Stimulated activated CD4-positive, alpha-beta T cell treated with anti-CD3 and anti-CD28 coated beads, Interleukin-15, amount 100 ng/mL, for 1 hour (primary cell): ENCODE data around the gene KCNJ5.

Experiments
- DNase-seq, 2 donors: peaks; one replicate each; pipeline ENCODE4 v3.0.0-alpha.2; 2020; ENCODE audit warnings: low read depth in 1 of 2, low spot score in 1 of 2

KCNJ5 gene

DNA sequence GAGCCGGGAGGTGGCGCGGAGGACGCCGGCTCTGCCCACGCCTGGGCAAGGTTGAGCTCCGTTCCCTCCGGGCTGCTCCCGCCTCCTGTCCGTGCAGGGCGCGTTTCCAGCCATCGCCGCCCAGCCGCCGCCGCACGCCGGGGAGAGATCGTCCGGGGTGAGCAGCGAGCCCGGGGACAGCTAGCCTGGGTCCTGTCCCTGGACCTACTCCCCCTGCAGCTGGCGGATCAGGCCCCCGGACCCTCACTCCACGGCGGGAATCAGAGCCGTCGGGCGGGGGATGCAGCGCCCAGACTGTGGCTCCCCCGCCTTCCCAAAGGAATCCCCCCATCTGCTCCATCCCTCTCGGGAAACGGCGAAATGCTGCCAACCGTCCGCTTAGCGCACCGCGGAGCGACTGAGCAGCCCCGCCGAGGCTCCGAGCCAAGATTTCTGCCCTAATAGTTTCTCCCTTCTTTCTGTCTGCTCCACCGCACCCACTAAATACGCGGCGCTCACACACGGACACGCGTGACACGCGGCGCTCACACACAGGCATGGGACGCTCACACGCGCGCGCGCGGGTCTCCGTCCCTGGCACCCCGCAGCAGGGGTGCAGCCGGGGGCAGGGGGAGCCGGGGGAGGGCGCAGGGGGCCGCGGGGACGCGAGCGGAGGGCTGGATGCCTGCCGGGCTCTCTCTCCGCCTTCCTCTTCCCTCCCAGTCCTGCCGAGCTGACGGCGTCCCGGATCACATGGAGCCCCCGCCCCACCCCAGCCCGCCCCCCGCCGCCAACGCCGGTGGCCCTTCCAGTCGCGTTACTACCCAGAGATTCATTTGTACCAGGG lies at the start of gene KCNJ5:
Gene KCNJ5 (plus strand): TSS at position 814 of the 826 bp plus-strand sequence. CDS start 19,918 bp downstream, outside the sequence.
- no peak for DNase-seq

DNA sequence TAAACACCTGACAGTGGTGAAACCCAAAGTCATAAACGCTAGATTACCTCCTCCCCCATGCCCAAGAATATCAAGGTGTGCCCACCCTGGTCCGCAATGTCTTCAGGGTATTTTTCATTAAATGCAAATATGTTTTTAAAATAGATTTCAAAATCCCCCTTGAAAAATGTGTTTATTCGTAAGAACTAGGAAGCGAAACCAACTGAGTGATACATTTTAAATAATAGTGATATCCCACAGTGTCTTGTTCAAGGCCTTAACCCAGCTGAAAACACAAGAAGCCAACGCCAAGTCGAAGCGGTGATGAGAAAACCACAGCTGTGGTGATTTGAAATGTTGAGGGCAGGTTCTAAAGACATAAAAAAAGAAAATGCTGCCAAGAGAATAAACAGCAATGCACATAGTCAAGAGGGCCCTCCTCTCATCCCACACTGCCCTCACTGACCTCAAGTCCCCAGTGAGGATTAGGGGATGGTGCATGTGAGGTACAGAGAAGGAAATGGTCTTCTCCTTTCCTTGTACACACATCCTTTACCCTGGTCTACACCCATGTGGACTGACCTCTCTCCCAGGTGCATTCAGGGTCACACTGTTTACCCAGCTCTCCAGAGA lies 49.6 kb upstream of the KCNJ5 start:
- DNase-seq: no peak

DNA sequence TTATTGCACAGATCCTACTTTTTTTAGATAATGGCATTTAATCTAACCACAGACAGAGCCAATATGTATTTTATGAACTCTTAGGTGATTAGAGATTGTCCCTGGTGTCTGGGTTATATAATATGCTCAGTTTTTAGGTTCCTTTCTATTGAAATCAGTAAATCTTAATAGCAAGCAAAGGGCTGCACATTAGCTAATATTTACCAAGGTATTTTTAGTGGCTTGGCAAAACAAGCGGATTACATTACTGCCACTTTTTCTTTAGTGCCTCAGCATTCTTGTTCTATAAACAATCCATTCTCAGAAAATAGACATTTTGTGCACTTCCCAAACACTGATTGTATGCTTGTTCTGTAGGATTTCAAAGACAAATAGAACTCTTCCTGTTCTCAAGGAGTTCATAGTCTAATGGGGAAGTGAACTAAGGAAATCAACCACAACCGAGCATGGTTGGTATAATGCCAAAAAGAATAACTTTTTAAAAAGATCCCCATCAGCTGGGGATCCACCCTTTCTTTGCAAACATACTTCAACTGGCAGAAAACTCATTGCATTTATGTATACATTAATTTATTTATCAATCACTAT lies 47.9 kb upstream of the KCNJ5 start:
- DNase-seq: no peak

DNA sequence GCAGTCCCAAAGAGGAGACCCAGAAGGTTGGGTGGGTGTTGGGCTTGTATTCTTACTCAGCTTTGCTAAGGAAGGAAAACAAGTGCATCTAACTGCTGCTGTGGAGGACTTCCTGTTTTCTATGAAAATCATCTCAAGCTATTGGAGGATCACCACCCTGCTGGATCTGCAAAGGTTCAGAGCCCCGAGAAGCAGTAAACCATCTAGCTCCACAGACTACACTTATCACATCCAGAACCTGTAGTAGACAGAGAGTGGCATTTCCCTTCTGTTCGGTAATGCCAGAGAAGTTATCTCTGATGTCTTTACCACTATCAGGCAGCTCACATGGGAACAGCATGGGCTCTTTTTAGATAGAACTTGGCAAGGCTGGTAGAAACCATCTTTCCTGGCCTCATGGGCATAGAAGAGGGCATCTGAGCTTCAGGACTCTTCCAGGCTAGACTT lies 45.8 kb upstream of the KCNJ5 start:
- no peak for DNase-seq

DNA sequence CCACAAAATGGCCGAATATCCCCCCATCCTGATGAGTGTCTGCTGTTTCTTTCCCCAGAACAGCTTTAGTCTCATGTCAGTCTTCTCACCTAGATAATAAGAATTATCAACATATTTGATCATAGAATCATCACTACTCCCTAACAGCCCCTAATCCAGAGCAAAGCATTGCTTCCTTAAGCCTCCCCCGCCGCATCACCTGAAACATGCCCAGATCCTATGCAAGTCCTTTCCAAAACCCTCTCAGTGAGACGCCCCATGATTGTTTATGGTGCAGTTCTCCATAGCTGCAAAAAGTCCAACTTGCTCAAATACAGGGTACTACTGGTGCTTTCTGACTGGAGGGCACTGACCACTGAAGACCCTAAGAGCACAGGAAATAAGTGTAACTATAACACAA lies 44.2 kb upstream of the KCNJ5 start:
- DNase-seq: no peak

DNA sequence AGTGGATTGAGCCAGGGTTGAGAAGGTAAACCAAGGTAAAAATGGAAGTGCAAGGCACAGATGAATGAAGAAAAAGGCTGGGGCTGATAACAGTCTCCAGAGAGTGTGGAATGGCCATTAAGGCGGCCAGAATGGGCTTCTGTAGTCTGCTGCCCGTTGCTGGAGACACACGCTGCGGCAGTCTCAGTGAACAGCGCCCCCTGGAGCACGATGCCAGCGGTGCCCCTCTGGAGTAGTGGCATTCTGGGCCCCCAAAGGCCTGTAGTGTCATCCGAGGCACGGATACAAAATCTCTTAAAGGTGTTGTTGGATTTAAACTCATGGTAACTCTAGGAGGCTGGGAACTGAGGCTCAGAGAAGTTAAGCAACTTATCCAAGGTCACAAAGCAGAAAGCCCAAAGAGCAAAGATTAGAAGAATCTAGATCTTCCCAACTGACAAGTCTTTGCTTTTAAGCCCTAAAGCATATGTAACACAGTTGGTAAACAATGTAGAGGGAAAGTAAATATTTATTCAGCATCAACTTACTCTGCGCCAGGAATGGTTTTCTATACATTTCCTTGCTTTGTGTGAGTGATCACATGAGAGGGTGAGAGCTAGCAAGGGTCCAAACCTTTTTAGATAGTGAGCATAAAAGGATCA lies 42.2 kb upstream of the KCNJ5 start:
- DNase-seq: peak; percentile 36 to 43

DNA sequence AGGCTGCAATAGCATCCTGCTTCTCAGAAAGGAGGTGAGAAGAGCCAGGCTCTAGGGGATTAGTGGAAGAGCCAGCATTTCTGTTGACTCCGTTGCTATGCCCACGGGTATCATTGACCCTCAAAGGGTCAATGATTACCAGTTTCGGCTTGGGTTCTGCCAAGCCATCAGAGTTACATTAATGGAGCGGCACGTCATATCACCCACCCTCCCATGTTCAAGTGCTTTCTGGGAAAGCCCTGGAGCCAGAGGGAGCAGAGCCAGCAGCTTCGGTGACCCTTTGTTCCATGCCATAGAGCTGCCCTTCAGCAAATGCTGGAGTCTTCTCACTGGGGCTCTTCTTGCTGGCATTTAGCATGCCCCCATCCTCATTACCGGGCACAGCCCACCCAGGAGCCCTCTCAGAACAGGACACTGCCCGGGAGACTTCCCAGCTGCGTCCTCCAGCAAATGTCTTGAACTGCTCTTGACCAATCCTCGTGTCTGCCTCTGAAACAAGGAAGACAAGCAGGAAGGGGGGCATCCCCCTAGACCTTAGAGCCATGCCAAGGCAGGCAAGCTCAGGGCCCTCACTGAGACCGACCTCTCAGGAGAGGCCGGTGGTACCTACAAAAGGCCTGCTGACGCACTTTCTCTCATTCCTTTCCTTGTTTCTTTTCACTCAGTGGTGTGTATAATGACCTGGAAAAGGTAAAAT lies 38.7 kb upstream of the KCNJ5 start:
- no peak for DNase-seq

DNA sequence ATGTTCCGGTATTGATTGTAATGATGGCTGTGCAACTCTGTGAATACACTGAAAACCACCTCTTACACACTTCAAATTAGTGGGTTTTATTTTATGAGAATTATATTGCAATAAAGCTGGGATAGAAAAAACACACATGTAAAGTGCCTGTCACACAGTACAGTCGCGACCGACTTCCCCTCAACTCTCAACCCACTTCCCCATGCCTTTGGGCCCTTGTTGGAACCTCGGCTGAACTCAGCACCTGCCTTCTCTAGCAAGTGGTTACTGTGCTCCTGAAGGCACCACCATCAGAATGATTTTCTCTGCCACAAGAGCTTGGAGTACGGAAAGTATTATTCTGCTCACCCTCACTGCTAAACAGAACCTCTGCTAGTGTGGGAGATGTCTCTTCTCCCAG lies 37.6 kb upstream of the KCNJ5 start:
- DNase-seq: no peak

DNA sequence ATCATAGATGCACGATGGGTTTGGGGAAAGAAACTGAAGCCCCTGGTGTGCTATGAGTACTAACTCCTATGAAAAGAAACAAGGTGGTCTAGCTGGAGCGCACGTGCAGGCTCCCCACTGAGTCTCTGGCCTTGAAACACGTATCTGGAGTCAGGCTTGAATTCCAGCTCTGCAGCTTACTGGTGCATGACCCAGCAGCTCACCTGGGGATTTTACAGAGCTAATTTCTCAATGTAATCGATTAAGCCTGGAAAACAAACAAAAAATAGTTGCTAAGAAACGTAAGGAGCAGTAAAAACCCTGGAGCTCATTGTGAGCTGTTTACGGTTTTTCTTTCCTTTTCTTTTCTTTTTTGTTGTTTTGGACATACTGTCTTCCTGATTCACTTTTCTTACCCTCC lies 36.3 kb upstream of the KCNJ5 start:
- DNase-seq: no peak

DNA sequence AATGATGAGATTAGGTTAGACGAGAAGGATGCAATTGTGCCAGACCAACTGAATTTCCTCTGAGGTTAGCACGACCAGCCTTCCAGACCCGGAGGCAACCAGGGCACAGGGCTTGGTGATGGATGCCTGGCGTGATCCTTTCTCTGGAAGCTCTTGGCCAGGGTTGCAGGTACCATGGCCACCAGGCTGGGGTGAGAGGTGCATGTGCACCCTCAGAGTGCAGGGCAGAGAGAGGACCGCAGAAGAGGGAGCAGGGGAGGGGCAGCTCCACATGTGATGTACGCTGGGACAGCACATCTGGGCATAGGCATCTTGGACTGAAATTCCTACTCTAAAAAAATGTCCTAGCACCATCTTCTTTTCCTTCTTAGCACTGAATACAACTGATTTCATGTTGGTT lies 34.9 kb upstream of the KCNJ5 start:
- DNase-seq: no peak

DNA sequence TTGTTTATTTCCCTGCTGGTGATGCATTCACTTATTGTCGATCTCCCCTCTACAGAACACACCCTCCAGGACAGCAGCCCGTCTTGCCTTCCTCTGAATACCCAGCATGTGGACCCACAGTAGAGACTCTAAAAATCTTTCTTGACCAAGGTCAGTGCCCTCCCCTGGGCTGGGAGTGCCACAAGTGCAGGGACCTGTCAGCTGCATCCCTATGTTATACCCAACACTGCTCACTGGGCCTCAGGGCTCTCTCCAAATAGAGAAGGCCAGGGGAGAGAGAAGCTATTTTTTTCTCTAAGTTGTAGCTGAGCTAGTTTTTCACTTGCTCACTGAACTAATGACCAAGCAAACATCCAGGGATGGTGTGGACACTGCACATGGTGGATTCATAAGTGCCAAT lies 33.8 kb upstream of the KCNJ5 start:
- DNase-seq: no peak

DNA sequence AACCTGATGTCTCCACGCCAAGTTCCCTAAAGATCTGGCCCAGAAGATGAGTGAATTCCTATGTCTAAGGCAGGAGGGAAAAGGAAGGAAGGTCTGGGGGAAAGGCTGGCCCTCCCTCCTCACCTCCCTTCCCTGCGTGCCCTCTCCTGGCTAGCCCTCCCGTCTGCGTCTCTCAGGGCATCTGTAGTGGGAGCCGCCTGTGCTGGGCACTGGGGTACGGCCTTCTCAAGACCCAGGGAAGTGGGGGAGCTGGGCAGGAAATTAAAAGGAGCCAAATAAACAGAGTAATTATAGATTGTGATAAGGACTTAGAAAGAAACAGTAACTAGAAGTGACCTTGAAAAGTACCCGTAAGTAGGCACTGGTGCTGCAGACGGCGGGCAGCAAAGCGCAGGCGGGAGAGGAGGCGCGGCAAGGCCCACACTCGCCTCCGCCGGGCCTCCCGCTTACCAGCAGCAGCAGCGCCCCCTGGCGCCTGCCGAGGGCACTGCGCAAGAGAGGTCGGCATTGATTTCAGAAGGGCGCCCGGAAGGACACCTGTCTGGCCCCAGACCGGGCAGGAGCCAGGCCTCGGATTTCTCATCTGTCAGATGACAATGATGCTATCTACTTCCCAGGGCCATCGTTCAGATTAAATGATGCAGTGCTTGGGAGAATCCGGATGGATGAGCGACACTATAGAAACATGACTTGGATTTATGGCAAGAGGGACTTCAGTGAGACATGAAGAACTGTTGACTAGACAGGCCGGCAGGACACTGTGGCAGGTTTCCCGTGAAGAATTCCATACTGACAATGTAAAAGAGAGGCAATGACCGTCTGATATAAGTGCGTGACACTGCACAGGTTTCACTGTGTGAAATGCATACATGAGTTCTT lies 31.4 kb upstream of the KCNJ5 start:
- DNase-seq: peak; percentile 55 to 65

DNA sequence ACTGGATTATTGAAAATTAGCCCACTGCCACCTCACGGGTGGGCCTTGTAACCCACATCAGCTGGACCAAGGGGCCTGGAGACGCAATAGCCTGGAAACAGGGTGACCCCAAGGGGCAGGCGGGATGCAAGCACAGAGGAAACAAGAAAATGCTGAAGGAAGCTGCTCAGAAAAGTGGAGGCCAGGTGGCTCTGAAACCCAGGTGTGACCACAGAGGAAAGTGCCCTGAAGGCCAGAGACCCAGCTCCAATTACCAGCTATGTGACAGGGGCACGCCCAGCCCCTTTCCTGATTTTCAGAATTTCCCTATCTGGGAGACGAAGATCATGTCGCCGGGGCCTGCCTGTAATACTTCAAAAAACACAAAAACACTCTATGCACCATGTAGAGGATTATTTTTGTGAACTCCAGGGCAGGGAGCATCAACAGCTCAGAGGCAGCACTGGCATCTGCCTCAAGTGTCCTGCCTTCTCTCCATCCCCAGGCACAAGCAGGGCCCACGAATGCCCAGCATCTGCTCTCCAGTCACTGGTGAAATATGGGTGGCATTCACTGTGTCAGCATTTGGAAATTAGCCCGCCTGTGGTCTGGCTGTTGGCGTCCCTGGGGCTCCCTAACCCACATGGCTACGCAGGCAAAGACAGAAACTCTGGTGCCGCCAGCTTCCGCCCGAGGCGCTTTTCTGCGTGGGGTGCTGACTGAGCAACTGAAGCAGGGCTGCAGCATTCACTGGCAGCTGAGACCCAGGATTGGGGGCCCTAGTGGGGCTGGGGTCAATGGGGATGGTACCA lies 30.4 kb upstream of the KCNJ5 start:
- DNase-seq: no peak

DNA sequence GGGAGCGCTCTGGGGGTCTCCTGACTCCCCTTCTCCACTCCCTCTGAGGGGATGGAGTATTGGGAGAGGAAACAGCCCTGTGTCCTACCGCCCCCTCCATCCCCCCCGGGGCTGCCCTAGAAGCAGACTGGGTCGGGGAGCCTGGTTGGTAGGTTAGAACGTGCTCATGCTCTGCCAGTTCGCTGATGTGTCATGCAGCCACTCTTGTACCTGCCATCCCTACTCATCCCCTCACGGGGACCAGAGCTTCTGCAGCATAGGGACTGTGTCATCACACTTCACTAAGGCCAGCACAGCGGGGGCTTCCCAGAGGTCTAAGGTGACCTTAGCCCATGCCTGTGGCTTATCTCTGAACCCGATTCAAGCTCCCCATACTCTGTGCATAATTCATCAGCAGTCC lies 28.8 kb upstream of the KCNJ5 start:
- no peak for DNase-seq

DNA sequence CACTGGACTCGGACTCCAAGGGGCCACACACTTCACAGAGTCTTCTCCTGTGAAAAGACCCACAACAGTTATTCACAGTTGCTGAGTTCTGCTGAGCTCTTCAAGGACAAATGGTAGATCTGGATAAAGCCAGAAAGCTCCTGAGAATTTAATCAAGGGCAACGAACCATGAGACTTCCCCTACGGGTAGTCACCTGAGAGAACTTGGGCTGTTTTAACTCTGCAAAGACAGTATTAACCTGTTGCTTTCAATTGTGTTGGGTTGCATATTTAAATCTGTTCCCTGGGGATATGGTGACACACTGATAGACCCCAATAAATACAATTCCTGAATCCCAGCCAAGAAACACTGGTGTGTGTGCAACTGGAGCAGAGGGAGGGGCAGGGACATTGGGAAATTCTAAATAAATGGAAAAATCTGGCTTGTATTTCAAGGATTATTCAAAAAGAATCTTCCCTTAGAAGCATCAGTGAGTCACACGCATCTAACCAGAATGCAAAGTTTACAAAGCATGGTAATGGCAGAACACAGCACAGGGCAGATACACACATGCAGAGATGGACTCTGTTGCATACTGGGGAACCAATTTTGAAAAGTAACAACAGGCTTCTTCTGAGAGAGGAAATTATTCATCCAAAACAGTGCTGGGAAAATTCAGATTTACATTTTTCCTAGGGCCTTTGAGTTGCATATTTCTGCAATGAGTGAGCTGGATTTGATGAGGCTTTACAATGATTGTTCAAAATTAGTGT lies 28.1 kb upstream of the KCNJ5 start:
- DNase-seq: no peak

DNA sequence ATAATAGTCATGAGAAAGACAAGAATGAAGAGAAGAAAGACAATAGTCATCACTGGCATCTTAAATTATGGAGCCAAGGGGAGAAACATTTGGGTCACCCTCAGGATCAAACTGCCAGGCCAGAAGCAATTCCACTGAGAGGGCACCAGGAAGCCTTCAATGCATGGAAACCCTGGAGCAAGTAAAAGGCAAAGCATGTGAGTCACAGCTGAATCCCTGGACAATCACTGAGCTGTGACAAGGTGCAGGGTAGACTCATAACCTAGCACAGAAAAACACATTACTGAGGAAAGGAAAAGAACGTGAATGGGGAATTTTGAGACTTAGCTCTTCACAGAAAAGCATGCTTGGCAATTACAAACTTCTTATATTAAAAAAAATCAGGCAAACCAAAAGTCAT lies 25.7 kb upstream of the KCNJ5 start:
- DNase-seq: no peak

DNA sequence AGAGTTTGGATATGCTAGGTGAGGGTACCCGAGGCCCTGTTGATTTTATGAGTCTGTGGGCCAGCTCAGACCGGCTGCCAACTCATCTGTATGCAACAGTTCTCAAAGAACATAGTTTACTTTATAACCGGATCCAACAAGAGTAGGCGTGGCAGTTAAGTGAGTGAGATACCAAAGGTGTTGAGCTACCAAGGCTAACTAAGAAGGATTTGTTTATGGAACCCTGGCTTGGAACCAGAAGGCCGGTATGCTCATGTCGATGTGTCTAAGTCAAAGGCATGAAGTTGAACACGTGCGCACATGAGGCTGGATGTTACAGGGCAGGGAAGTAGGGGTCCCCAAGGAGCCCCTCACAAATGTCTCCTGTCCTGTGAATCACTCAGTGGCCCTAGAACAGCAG lies 23.9 kb upstream of the KCNJ5 start, which contains the start of gene KCNJ1:
Gene KCNJ1 (minus strand): TSS at position 20 of the 400 bp plus-strand sequence. CDS start 27,053 bp downstream, outside the sequence.
- no peak for DNase-seq

DNA sequence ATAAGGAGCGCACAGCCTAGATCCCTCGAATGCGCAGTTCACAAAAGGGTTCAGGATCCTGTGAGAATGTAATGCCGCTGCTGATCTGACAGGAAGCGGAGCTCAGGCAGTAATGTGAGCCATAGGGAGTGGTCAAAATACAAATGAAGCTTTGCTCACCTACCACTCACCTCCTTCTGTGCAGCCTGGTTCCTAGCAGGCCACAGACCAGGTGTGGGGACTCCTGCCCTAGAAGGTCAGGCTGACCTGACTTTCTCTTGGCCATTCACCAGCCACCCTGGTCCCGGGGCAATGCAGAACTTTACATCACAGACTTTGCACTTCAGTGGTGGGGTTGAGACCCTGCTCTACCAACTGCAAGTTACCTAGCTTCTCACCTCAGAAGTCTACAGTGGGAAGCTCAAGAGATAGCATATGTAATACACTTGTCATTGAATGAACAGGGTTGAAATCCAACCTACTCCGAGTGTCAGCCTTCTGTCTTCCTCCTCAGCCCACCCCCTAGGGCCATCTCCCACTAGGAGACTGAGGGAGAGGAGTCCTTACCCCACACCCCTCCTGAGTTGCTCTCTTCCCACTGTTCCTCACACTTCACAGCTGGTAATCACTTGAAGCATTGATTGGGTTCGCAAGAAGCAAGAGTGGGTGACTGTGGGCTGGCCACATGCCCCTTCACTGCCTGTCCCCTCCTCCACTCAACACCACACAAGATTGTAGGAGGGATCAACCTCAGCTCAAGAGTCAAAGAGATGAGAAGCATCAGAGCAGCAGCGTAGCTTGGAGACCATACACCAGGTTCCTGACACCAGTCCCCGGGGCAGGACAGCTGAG lies 22.1 kb upstream of the KCNJ5 start:
- no peak for DNase-seq
